ENCODE data around the gene RNF150.

- TF ChIP-seq CTCF (conservative IDR thresholded peaks at IDR 0.05; ENCODE audit: low read depth, low read length), result no peak
- no peak for TF ChIP-seq RFX5 (IDR thresholded peaks at IDR 0.05; ENCODE audit: low read depth, low read length)
- TF ChIP-seq BHLHE40 (IDR thresholded peaks at IDR 0.05; ENCODE audit: low read depth, low read length), result no peak
- no peak for TF ChIP-seq POLR2A (IDR thresholded peaks at IDR 0.05; ENCODE audit: low read depth, low read length)
- no peak for TF ChIP-seq MAZ (IDR thresholded peaks at IDR 0.05; ENCODE audit: borderline replicate concordance, low read depth, low read length)
- TF ChIP-seq, protein P1, sequence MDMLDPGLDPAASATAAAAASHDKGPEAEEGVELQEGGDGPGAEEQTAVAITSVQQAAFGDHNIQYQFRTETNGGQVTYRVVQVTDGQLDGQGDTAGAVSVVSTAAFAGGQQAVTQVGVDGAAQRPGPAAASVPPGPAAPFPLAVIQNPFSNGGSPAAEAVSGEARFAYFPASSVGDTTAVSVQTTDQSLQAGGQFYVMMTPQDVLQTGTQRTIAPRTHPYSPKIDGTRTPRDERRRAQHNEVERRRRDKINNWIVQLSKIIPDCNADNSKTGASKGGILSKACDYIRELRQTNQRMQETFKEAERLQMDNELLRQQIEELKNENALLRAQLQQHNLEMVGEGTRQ (IDR thresholded peaks at IDR 0.05; ENCODE audit: low read depth, low read length), result no peak
- TF ChIP-seq NFE2L2 (IDR thresholded peaks at IDR 0.05; ENCODE audit: low read depth, low read length), result no peak
- no peak for TF ChIP-seq FOS (IDR thresholded peaks at IDR 0.05; ENCODE audit: low read depth, low read length)
- no peak for TF ChIP-seq RAD21 (IDR thresholded peaks at IDR 0.05; ENCODE audit: low read length)
- TF ChIP-seq RCOR1 (IDR thresholded peaks at IDR 0.05; ENCODE audit: insufficient replicate concordance, low read length), result no peak
- peak; percentile 64 for TF ChIP-seq MAFK (IDR thresholded peaks at IDR 0.05; ENCODE audit: low read depth, low read length)
- no peak for TF ChIP-seq ELK1 (IDR thresholded peaks at IDR 0.05; ENCODE audit: borderline replicate concordance, low read depth, low read length)
- no peak for TF ChIP-seq MXI1 (IDR thresholded peaks at IDR 0.05; ENCODE audit: borderline replicate concordance, low read depth, low read length)
- no peak for TF ChIP-seq SMC3 (IDR thresholded peaks at IDR 0.05; ENCODE audit: low read depth, low read length)
These were observed 200.7 kb downstream of the RNF150 start for GRCh38 chr4:140932501-140933045.
